Activated B cell treated with CpG ODN at 0.5 μM for 24 hours (primary cell): Measurements from ENCODE around the gene MS4A7. TPM values are rescaled to one million over a fixed set of nuclear protein-coding genes. Genes with fewer than 3 reads are reported as not detected.

Experiments
- ATAC-seq: fragments of 200-7000 bp; cut with Tn5 transposase; one replicate; pipeline ENCODE4 v1.10.0; 2021; ENCODE audit warnings: low read depth, mild to moderate bottlenecking, moderate library complexity
- CTCF ChIA-PET: fragments of 350-600 bp; sonication (Branson Sonifier 250); formaldehyde crosslinking; loops from one replicate; lab custom pipeline; 2021; ENCODE audit warnings: antibody characterized with exemption; lab: Charles Lee
- POLR2A ChIA-PET: fragments of 350-600 bp; sonication (Branson Sonifier 250); formaldehyde crosslinking; loops from one replicate; lab custom pipeline; 2021; ENCODE audit warnings: antibody characterized with exemption; lab: Charles Lee
- DNase-seq: peaks from one replicate; pipeline ENCODE4 v3.0.0; 2022
- H3K27ac Mint-ChIP-seq: one replicate; pipeline ENCODE4 v1.8.0; 2020; ENCODE audit warnings: mixed read lengths
- H3K27me3 Mint-ChIP-seq: one replicate; pipeline ENCODE4 v1.8.0; 2021; ENCODE audit warnings: mixed read lengths
- H3K36me3 Mint-ChIP-seq: one replicate; pipeline ENCODE4 v1.8.0; 2021; ENCODE audit warnings: low read depth, mixed read lengths
- H3K4me1 Mint-ChIP-seq: one replicate; pipeline ENCODE4 v1.8.0; 2021; ENCODE audit warnings: mixed read lengths
- H3K4me3 Mint-ChIP-seq: one replicate; pipeline ENCODE4 v1.8.0; 2020; ENCODE audit warnings: mild to moderate bottlenecking, mixed read lengths
- H3K9me3 Mint-ChIP-seq: one replicate; pipeline ENCODE4 v1.8.0; 2020; ENCODE audit warnings: mixed read lengths
- CTCF ChIP-seq: fragments of 200-600 bp; IDR thresholded peaks from one replicate; pipeline ENCODE4 v1.8.0; 2022; ENCODE audit warnings: antibody characterized with exemption, mild to moderate bottlenecking
- intact Hi-C: fragments of 100-400 bp; cut with micrococcal nuclease; formaldehyde crosslinking; loops from one replicate; pipeline ENCODE4 v1.15.1; 2024
- total RNA-seq: library from RNA; stranded (reverse); gene quantifications from 2 replicates; pipeline ENCODE4 v1.2.3, GENCODE V29; 2022

Gene MS4A7
- total RNA-seq, 1 donor from 2014 or later, result 51.1 TPM

- peak overlapping the region; percentile 50 for H3K27ac Mint-ChIP-seq
- peaks cover 4% of the 10 kb centered on the region for H3K9me3 Mint-ChIP-seq
- H3K4me3 Mint-ChIP-seq, result no peak overlapping the region
- peaks cover 19% of the 10 kb centered on the region for H3K36me3 Mint-ChIP-seq
- ChIA-PET POLR2A (interaction anchor here (0.5 to 18.0 kb wide), 4 partner anchors 20 to 99 kb away, joined by 3 to 800 read pairs (median 4); partner anchors contain the start of gene MS4A1), CTCF (interaction anchor here (1.9 kb wide), 1 partner anchor 10 kb away, joined by 6 read pairs; no protein-coding TSS in a partner anchor)
- peaks cover 97% of the 10 kb centered on the region for H3K4me1 Mint-ChIP-seq
- DNase-seq (no peak), ATAC-seq (no peak)
- intact Hi-C loops, result no loop called here
- H3K27me3 Mint-ChIP-seq, result no peaks in the 10 kb centered on the region
- no peak for TF ChIP-seq CTCF
These were observed 5.6 kb upstream of the MS4A7 start for GRCh38 chr11:60372767-60373166.

GRCh38 chr11:60375316-60375715, 3.0 kb upstream of the MS4A7 start:
- TF ChIP-seq CTCF, result no peak
- DNase-seq (no peak), ATAC-seq (no peak)
- Mint-ChIP-seq H3K9me3 (peaks cover 3% of the 10 kb centered on the region), H3K36me3 (peaks cover 9% of the 10 kb centered on the region), H3K4me1 (peaks cover 98% of the 10 kb centered on the region), H3K27ac (no peak overlapping the region), H3K4me3 (no peak overlapping the region), H3K27me3 (no peaks in the 10 kb centered on the region)
- intact Hi-C loops, result no loop called here
- ChIA-PET CTCF (no interaction called here), POLR2A (interaction anchor here (0.6 to 18.0 kb wide), 5 partner anchors 8 to 83 kb away, joined by 3 to 800 read pairs (median 5); partner anchors contain the start of gene MS4A1)

- ChIA-PET POLR2A (interaction anchor here (2.6 to 8.8 kb wide), 4 partner anchors 8 to 101 kb away, joined by 12 to 179 read pairs (median 56); partner anchors contain the start of genes MS4A1 and MS4A14), CTCF (interaction anchor here (3.6 kb wide), 1 partner anchor 13 kb away, joined by 15 read pairs; no protein-coding TSS in a partner anchor)
- Mint-ChIP-seq H3K4me3 (no peak overlapping the region), H3K4me1 (peaks cover 95% of the 10 kb centered on the region), H3K36me3 (peaks cover 11% of the 10 kb centered on the region), H3K27me3 (no peaks in the 10 kb centered on the region), H3K27ac (peak overlapping the region; percentile 99), H3K9me3 (peaks cover 3% of the 10 kb centered on the region)
- intact Hi-C loops, result no loop called here
- DNase-seq (no peak), ATAC-seq (no peak)
- TF ChIP-seq CTCF, result no peak
These were observed 1.7 kb upstream of the MS4A7 start for GRCh38 chr11:60376601-60377000.

- peak overlapping the region; percentile 99 for H3K27ac Mint-ChIP-seq
- CTCF ChIA-PET, result interaction anchor here (0.8 to 3.6 kb wide), 3 partner anchors 14 to 80 kb away, joined by 3 to 15 read pairs (median 7); partner anchors contain the start of gene MS4A1
- intact Hi-C loops, result loop anchor here (1.0 kb wide), 6 partner anchors 10 to 100 kb away; partner anchors contain the start of genes MS4A1 and MS4A14
These were observed 763 bp upstream of the MS4A7 start for GRCh38 chr11:60377401-60378136.

More at GRCh38 chr11:60377401-60378136, 763 bp upstream of the MS4A7 start:
- Mint-ChIP-seq H3K9me3 (peaks cover 3% of the 10 kb centered on the region), H3K36me3 (peaks cover 15% of the 10 kb centered on the region), H3K4me3 (peak overlapping the region; percentile 90), H3K27me3 (no peaks in the 10 kb centered on the region), H3K4me1 (peaks cover 92% of the 10 kb centered on the region)
- TF ChIP-seq CTCF, result no peak
- POLR2A ChIA-PET, result interaction anchor here (1.0 to 8.8 kb wide), 12 partner anchors 9 to 646 kb away, joined by 3 to 179 read pairs (median 9); partner anchors contain the start of genes MS4A1 and MS4A14
- DNase-seq, result no peak
- ATAC-seq, result peak; percentile 68
